Neuronal stem cell (in vitro differentiated cells): ENCODE data around the gene NDRG2.
A peak's percentile ranks its signal among the peaks of the same experiment; 100 is the strongest.

ENCODE experiments used
- DNase-seq: peaks from one replicate; pipeline ENCODE4 v3.0.0-alpha.2; 2013; ENCODE audit warnings: low spot score
- H2AFZ ChIP-seq: one replicate; pipeline ENCODE4 v1.6.1; 2013; ENCODE audit warnings: mild to moderate bottlenecking, low read length, inconsistent platforms
- H2AK5ac ChIP-seq: 2 replicates; pipeline ENCODE4 v1.6.1; 2013; ENCODE audit warnings: low read depth, mild to moderate bottlenecking, inconsistent platforms, low read length, moderate library complexity, mixed read lengths
- H2BK120ac ChIP-seq: 2 replicates; pipeline ENCODE4 v1.6.1; 2013; ENCODE audit warnings: low read depth, mild to moderate bottlenecking, inconsistent platforms, low read length, moderate library complexity, mixed read lengths
- H2BK12ac ChIP-seq: one replicate; pipeline ENCODE4 v1.6.1; 2013; ENCODE audit warnings: low read length, inconsistent platforms
- H2BK15ac ChIP-seq: 2 replicates; pipeline ENCODE4 v1.6.1; 2013; ENCODE audit warnings: mild to moderate bottlenecking, low read length, inconsistent platforms, mixed read lengths
- H2BK5ac ChIP-seq: one replicate; pipeline ENCODE4 v1.6.1; 2013; ENCODE audit warnings: inconsistent platforms, mild to moderate bottlenecking, low read length, moderate library complexity
- H3K14ac ChIP-seq: one replicate; pipeline ENCODE4 v1.6.1; 2013; ENCODE audit warnings: low read length, inconsistent platforms
- H3K18ac ChIP-seq: 2 replicates; pipeline ENCODE4 v1.6.1; 2013; ENCODE audit warnings: low read length, inconsistent platforms
- H3K23ac ChIP-seq: 2 replicates; pipeline ENCODE4 v1.6.1; 2013; ENCODE audit warnings: low read depth, mild to moderate bottlenecking, mixed read lengths, low read length, inconsistent platforms; ENCODE audit not compliant: poor library complexity
- H3K27ac ChIP-seq: replicated peaks from 3 replicates; pipeline ENCODE4 v1.5.1; 2013; ENCODE audit warnings: low read length, inconsistent platforms
- H3K27me3 ChIP-seq, 3 experiments: 2 replicates each; pipeline ENCODE4 v1.6.1; 2013; ENCODE audit warnings: low read length in 3 of 3, mild to moderate bottlenecking in 2 of 3, inconsistent platforms in 1 of 3, low read depth in 1 of 3, mixed read lengths in 1 of 3, moderate library complexity in 1 of 3; ENCODE audit not compliant: control insufficient read depth in 3 of 3, insufficient read depth in 3 of 3
- H3K36me3 ChIP-seq, 2 donors: replicated peaks in 1 of 2; 2 replicates each; pipeline ENCODE4 v1.6.1; 2013; ENCODE audit warnings: low read length in 2 of 2; ENCODE audit not compliant: control insufficient read depth in 2 of 2, insufficient read depth in 2 of 2
- H3K4ac ChIP-seq: 2 replicates; pipeline ENCODE4 v1.6.1; 2013; ENCODE audit warnings: inconsistent platforms, mild to moderate bottlenecking, low read length, moderate library complexity
- H3K4me1 ChIP-seq, 2 donors: 1 replicate in 1 of 2; 2 replicates in 1 of 2; pipeline ENCODE4 v1.6.1; 2013; ENCODE audit warnings: low read length in 2 of 2, low read depth in 1 of 2; ENCODE audit not compliant: control insufficient read depth in 2 of 2, insufficient read depth in 1 of 2
- H3K4me2 ChIP-seq: one replicate; pipeline ENCODE4 v1.6.1; 2013; ENCODE audit warnings: mild to moderate bottlenecking, low read length, inconsistent platforms; ENCODE audit not compliant: insufficient read depth, poor library complexity, severe bottlenecking
- H3K4me3 ChIP-seq, 2 donors: 2 replicates each; pipeline ENCODE4 v1.5.1; 2013; ENCODE audit warnings: low read length in 2 of 2, mild to moderate bottlenecking in 2 of 2, inconsistent platforms in 1 of 2, moderate library complexity in 1 of 2
- H3K79me1 ChIP-seq: one replicate; pipeline ENCODE4 v1.6.1; 2013; ENCODE audit warnings: low read depth, mild to moderate bottlenecking, inconsistent platforms, low read length, moderate library complexity
- H3K9ac ChIP-seq: one replicate; pipeline ENCODE4 v1.6.1; 2013; ENCODE audit warnings: mild to moderate bottlenecking, low read depth, low read length, inconsistent platforms; ENCODE audit not compliant: poor library complexity
- H3K9me3 ChIP-seq, 2 donors: replicated peaks in 1 of 2; 2 replicates each; pipeline versions ENCODE3 to v1.6.1; 2013; ENCODE audit warnings: low read length in 2 of 2, mild to moderate bottlenecking in 2 of 2, inconsistent platforms in 1 of 2, low read depth in 1 of 2, mixed read lengths in 1 of 2, moderate library complexity in 1 of 2; ENCODE audit not compliant: control insufficient read depth in 2 of 2, insufficient read depth in 1 of 2
- H4K8ac ChIP-seq: one replicate; pipeline ENCODE4 v1.6.1; 2013; ENCODE audit warnings: low read depth, mild to moderate bottlenecking, inconsistent platforms, low read length, moderate library complexity
- H4K91ac ChIP-seq: one replicate; pipeline ENCODE4 v1.6.1; 2013; ENCODE audit warnings: low read length, low read depth, mild to moderate bottlenecking, inconsistent platforms; ENCODE audit not compliant: poor library complexity
- WGBS, 2 donors: extraction: QIAGEN DNeasy Blood & Tissue Kit; methylation state at CpG; one replicate each; pipeline ENCODE4 v1.1.7; 2013; ENCODE audit warnings: missing lambda C conversion rate in 2 of 2, mixed read lengths in 1 of 2; ENCODE audit not compliant: insufficient read length in 2 of 2, insufficient replicate concordance in 1 of 2; ENCODE audit errors: extremely low coverage in 2 of 2; 5-methylcytosine and 5-hydroxymethylcytosine counted together

Gene NDRG2

DNA sequence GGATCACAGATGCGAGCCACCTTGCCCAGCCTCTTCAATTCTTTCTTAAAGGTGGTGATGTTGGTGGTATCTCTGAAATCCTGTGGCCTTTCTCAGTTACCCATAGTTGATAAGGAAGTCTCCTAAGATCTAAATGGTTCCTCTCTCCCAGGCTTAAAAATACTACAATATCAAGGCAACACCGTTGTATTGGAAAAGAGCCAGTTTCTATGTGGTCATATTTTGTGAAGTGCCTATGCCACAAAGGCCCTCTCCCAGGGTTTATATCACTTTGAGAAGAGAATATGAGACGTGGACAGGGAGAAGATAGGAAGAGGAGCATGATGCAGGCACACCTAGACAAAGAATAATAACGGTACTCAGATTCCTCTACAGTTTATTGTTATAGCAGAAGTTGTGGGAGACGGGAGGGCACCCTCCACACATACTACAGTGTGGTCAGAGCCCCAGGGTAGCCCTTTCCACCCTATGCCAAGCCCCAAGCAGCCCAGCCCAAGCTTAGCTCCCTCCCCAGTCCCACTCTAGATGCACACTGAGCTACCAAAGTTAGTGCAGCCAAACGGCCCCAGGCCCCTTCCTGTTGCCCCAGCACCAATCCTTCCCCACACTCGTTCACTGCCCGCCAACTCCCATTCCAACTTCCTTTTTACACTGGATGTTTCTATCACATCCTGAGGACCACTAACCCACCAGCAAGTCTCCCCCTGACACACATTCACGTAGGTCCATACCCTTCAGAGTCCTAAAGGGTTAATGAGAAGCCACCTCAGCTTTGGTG, 8.3 kb downstream of the NDRG2 start:
- Histone ChIP-seq H4K8ac (no peak overlapping the region), H3K9ac (no peak overlapping the region), H3K79me1 (no peaks in the 10 kb centered on the region), H2AK5ac (peak overlapping the region; percentile 59), H2BK120ac (no peak overlapping the region), H3K18ac (no peak overlapping the region), H3K4me3 (no peak overlapping the region), H3K4ac (no peak overlapping the region), H2BK12ac (no peak overlapping the region), H4K91ac (no peak overlapping the region), H2AFZ (no peak overlapping the region), H3K27ac (no peak overlapping the region), H3K27me3 (peaks cover 0 to 27% (median 0%) of the 10 kb centered on the region in 3 experiments), H2BK15ac (no peak overlapping the region), H3K23ac (no peak overlapping the region), H2BK5ac (no peak overlapping the region), H3K14ac (no peak overlapping the region), H3K9me3 (peaks cover 0 to 3% of the 10 kb centered on the region in 2 donors), H3K4me2 (no peak overlapping the region), H3K4me1 (peaks cover 0 to 3% of the 10 kb centered on the region in 2 donors), H3K36me3 (no peaks in the 10 kb centered on the region)
- no peak for DNase-seq
- WGBS, 2 donors, result no CpG with 5 or more reads among the region's 9 CpGs

DNA sequence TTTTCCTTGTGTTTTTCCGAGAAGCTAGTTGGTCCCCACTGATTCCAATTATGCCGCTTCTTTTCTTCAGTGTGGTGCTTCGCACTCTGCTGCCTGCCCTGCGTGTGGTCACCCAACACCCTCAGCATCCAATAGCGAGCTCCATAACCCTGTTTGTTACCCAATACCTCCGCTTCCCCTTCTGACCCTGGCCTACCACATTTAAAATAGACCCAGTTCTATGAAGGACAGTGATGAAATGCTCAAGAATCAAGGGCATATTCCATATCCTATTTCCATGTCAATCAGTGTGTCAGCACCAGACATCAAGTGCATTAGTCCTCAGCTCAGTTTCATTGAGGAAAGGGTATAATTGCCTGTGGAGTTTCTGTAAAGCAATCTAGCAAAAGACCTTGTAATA, 9.5 kb downstream of the NDRG2 start:
- no peak for DNase-seq
- no peak overlapping the region for H3K9ac ChIP-seq
- no peak overlapping the region for H4K8ac ChIP-seq

DNA sequence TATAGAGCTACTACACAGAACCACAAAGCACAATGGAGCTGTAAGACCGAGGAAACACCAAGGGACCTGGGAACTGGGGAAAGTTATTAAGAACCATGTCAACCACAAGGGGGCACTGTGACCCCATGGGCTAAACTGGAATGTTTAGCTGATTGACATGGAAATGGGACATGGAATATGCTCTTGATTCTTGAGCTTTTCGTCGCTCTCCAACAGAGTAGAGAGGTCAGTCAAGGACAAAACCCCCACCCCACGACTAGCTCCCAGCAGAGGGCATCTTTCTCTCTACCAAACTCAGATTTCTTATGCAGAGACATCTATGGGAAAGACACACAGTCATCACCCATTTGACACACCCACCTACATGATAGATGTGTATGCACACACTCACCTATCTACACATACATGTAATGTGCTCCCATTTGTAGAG, 10.1 kb downstream of the NDRG2 start:
- Histone ChIP-seq H3K18ac (no peak overlapping the region), H4K91ac (no peak overlapping the region), H4K8ac (no peak overlapping the region), H3K9ac (no peak overlapping the region), H2BK5ac (no peak overlapping the region), H3K4me3 (no peak overlapping the region), H3K4ac (no peak overlapping the region), H2BK12ac (no peak overlapping the region), H3K27ac (no peak overlapping the region), H3K9me3 (peaks cover 0 to 3% of the 10 kb centered on the region in 2 donors), H2BK15ac (no peak overlapping the region), H3K79me1 (no peaks in the 10 kb centered on the region), H2AK5ac (no peak overlapping the region), H3K14ac (no peak overlapping the region), H3K27me3 (peaks cover 0 to 18% (median 0%) of the 10 kb centered on the region in 3 experiments), H3K36me3 (no peaks in the 10 kb centered on the region), H2AFZ (peak overlapping the region; percentile 42), H3K4me1 (peaks cover 0 to 3% of the 10 kb centered on the region in 2 donors), H2BK120ac (no peak overlapping the region), H3K4me2 (no peak overlapping the region), H3K23ac (no peak overlapping the region)
- peak; percentile 88 for DNase-seq
- no CpG with 5 or more reads among the region's 4 CpGs for WGBS, 2 donors

More for the DNA sequence above, 9.5 kb downstream of the NDRG2 start:
- Histone ChIP-seq H3K23ac (no peak overlapping the region), H2BK5ac (no peak overlapping the region), H3K27me3 (peaks cover 0 to 19% (median 0%) of the 10 kb centered on the region in 3 experiments), H2AK5ac (no peak overlapping the region), H3K79me1 (no peaks in the 10 kb centered on the region), H3K18ac (no peak overlapping the region), H2BK15ac (no peak overlapping the region), H2BK12ac (no peak overlapping the region), H3K4ac (no peak overlapping the region), H2AFZ (no peak overlapping the region), H3K4me1 (peaks cover 0 to 3% of the 10 kb centered on the region in 2 donors), H3K27ac (no peak overlapping the region), H3K4me2 (no peak overlapping the region), H3K4me3 (no peak overlapping the region), H3K9me3 (peaks cover 0 to 3% of the 10 kb centered on the region in 2 donors), H3K36me3 (no peaks in the 10 kb centered on the region), H2BK120ac (no peak overlapping the region), H3K14ac (no peak overlapping the region), H4K91ac (no peak overlapping the region)
- WGBS, 2 donors, result no CpG with 5 or more reads among the region's 6 CpGs

DNA sequence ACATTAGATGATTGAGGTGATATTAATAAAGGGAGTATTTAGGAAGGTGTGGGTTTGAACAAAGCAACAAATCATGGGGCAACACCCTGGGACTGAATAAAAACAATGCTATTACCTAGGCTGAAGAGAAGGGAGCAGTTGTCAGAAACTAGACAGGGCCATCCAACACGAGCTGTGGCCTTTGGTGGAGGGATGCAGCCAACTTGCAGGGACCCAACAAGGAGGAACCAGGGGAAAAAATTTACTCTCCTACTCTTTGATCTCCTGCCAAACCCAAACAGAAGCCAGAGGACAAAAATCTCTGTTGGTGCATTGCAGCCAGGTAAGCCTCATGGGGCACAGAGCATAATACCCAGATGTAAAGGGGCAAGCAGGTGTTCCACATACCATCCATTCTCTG, 13.7 kb downstream of the NDRG2 start:
- Histone ChIP-seq H3K14ac (no peak overlapping the region), H3K18ac (no peak overlapping the region), H3K4me1 (peaks cover 6 to 9% of the 10 kb centered on the region in 2 donors), H3K9me3 (no peaks in the 10 kb centered on the region), H3K23ac (no peak overlapping the region), H3K9ac (no peak overlapping the region), H2AK5ac (no peak overlapping the region), H4K8ac (no peak overlapping the region), H2AFZ (no peak overlapping the region), H3K79me1 (no peaks in the 10 kb centered on the region), H3K27ac (no peak overlapping the region), H2BK120ac (no peak overlapping the region), H2BK5ac (no peak overlapping the region), H2BK15ac (no peak overlapping the region), H2BK12ac (no peak overlapping the region), H3K4me2 (no peak overlapping the region), H3K27me3 (peaks cover 0 to 11% (median 0%) of the 10 kb centered on the region in 3 experiments), H3K4ac (no peak overlapping the region), H3K36me3 (no peaks in the 10 kb centered on the region), H4K91ac (no peak overlapping the region), H3K4me3 (no peak overlapping the region)
- no peak for DNase-seq
- WGBS, 2 donors, result no CpG with 5 or more reads among the region's 1 CpG
